Omental fat pad (tissue), 4 donors: Measurements from ENCODE around the gene TOP2A. TPM values are rescaled to one million over a fixed set of nuclear protein-coding genes. Genes with fewer than 3 reads are reported as not detected.

Source experiments
- ATAC-seq: fragments of 150-250 bp; one replicate; pipeline ENCODE4 v1.9.1; 2016; ENCODE audit warnings: mild to moderate bottlenecking, moderate library complexity; ENCODE audit not compliant: low FRiP score
- DNase-seq: peaks from one replicate; pipeline ENCODE4 v3.0.0-alpha.2; 2019; ENCODE audit warnings: low spot score
- CTCF ChIP-seq, 3 donors: fragments of 450-650 bp; IDR thresholded peaks; one replicate each; pipeline ENCODE4 v1.5.1; 2016 to 2017; ENCODE audit warnings: antibody characterized with exemption in 3 of 3, mild to moderate bottlenecking in 3 of 3, moderate library complexity in 2 of 3
- total RNA-seq, 4 donors: library from RNA; depleted of rRNA; stranded (reverse); fragments of >200 nt; gene quantifications; one replicate each; pipeline ENCODE4 v1.1.0, GENCODE V29; 2016

The TOP2A gene
- total RNA-seq, 4 donors from 2014 or later: 0.65 to 12.7 (median 2.3) TPM

GRCh38 chr17:40358323-40359038, 59.2 kb downstream of the TOP2A start:
- peak in 2 of 3 donors; percentile 82 to 98 for TF ChIP-seq CTCF (IDR thresholded peaks at IDR 0.05)
- ATAC-seq (peak; percentile 65), DNase-seq (peak; percentile 98)

GRCh38 chr17:40356990-40357881, 60.5 kb downstream of the TOP2A start:
- TF ChIP-seq CTCF (IDR thresholded peaks at IDR 0.05): no peak
- DNase-seq: no peak
- ATAC-seq: no peak

GRCh38 chr17:40355804-40356758, 61.6 kb downstream of the TOP2A start:
- no peak for ATAC-seq
- no peak for DNase-seq
- no peak for TF ChIP-seq CTCF (IDR thresholded peaks at IDR 0.05)

GRCh38 chr17:40355123-40355803, 62.4 kb downstream of the TOP2A start:
- peak; percentile 88 for DNase-seq
- peak in 2 of 3 donors; percentile 64 to 92 for TF ChIP-seq CTCF (IDR thresholded peaks at IDR 0.05)
- ATAC-seq: peak; percentile 48

GRCh38 chr17:40354221-40355122, 63.2 kb downstream of the TOP2A start:
- DNase-seq (no peak), ATAC-seq (peak; percentile 4)
- TF ChIP-seq CTCF (IDR thresholded peaks at IDR 0.05): no peak
